GM18499 (cell line): ENCODE results near the gene SPRED3.

ENCODE experiments used
- ATAC-seq: cut with Tn5 transposase; IDR thresholded peaks from one replicate; pipeline ENCODE4 v1.9.1; 2021; ENCODE audit warnings: moderate number of reproducible peaks; ENCODE audit not compliant: insufficient read depth, unreplicated experiment

Gene SPRED3

DNA sequence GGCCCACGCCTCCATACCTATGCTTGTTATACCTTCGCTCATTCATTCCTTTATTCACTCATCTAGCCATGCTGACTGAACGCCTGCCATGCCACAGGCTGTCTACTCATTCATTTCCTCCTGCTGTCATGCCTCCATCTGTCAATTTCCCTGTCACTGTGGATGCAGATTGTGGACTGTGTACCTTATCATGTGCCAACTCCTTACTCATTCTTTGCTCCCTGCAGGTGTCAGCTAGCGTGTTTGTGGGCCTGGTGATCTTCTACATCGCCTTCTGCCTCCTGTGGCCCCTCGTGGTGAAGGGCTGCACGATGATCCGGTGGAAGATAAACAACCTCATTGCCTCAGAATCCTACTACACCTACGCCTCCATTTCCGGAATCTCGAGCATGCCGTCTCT, 18.2 kb upstream of the SPRED3 start:
- ATAC-seq, result no peak

DNA sequence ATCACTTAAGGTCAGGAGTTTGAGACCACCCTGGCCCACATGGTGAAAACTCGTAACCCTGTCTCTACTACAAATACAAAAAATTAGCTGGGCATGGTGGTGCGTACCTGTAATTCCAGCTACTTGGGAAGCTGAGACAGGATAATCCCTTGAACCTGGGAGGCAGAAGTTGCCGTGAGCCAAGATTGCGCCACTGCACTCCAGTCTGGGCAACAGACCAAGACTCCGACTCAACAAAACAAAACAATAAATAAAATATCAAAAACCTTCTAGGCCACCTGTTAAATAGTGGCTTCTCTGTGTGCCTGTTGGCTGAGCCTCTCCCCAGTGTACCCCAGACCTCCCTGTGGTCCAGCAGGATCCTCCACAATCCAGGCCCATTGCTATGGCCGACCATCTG, 17.4 kb upstream of the SPRED3 start:
- ATAC-seq, result no peak

DNA sequence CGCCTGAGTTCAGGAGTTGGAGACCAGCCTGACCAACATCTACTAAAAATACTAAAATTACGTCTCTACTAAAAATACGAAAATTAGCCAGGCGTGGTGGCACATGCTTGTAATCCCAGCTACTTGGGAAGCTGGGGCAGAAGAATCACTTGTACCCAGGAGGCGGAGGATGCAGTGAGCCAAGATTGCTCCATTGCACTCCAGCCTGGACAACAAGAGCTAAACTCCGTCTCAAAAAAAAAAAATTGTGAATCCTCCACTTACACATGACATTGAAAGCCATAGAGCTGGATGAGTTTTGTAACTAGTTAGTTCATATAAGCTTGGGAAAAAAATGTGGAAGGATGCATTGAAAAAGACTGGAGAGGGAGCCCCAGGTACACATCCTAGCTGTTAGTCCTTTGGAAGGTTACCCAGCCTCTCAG, 14.6 kb upstream of the SPRED3 start:
- no peak for ATAC-seq

DNA sequence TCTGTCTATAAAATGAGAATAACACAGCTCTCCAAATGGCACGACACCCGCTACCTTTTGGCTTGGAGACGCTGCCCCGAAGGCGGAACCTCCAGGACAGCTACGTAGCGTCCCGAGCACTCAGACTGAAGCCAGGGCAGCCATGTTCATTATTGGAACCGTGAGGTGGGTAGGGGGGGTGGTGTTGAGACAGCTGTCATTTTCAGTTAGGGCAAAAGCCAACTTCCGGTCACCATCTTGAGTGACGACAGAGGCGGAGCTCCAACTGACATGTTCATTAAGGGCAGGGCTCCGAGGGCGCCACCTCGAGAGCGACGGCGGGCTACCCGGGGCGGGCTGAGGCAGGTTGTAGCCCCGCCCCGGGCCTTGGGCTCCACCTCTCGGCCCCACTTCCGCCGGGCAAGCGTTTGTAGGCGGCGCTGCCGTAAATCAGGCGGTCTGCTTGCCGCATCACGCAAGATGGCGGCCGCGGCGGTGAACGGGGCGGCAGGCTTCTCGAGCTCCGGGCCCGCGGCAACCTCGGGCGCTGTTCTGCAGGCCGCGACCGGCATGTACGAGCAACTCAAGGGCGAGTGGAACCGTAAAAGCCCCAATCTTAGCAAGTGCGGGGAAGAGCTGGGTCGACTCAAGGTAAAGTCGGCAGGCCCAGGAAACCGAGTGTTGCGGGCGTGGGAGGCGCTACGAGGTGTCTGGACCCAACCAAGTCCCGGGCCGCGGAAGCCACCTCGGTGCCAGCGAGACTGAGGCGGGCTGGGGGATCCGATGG, 14.0 kb upstream of the SPRED3 start, which contains the start of gene PSMD8:
Gene PSMD8, plus strand, starts transcription at position 240 of the 766 bp plus-strand sequence. Its CDS starts 31 bp downstream, at position 271.
- peak; percentile 68 for ATAC-seq

DNA sequence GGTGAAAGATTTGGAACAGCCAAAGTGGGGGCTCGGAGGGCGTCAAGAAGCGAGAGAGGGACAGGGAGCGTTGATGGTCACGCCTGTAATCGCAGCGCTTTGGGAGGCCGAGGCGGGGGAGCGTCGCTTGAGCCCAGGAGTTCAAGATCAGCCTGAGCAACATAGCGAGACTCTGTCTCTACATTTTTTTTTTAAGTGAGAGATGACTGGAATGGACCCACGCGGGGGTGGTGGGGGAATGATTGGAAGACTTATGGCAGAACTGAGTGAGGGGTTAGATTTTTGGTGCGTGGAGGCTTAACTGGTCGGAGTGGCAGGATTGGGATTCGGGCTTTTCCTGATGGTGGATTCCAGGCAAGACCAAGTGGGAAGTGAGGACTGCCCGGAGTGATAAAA, 13.4 kb upstream of the SPRED3 start:
- no peak for ATAC-seq

DNA sequence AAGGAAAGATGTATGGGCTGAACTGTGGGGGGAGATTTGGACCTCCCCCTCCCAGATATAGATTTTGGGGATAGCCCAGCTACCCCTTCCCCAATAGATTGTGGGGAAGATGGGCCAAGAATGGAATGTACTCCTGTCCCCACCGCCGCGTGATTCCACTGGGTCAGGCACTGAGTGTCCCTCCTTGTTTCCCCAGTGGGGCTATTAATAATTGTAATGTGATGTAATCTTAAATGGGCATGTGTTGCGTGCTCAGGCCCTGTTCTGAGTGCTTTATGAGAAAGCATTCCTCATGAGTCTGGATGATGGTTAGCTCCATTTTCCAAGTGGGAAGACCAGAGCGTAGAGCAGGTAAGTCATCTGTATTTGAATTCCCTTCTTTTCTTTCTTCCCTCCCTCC, 12.7 kb upstream of the SPRED3 start:
- no peak for ATAC-seq

DNA sequence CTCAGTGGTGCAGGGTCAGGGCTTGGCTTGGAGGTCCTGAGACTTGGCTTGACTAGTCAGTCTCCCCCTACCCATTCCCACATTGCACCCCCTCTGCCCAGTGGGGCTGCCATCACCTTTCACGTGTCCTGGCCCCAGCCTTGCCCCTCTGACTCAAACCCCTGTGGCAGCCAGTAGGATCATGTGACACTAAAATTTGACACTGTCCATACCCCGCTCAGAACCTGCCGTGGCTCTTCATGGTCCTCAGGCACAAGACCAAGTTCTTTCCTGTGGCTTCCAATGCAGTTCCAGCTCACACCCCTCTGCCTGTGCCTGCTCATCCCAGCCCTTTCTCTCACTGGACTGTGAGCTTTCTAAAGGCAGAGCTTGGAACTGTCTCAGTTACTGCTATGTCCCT, 11.9 kb upstream of the SPRED3 start:
- no peak for ATAC-seq

DNA sequence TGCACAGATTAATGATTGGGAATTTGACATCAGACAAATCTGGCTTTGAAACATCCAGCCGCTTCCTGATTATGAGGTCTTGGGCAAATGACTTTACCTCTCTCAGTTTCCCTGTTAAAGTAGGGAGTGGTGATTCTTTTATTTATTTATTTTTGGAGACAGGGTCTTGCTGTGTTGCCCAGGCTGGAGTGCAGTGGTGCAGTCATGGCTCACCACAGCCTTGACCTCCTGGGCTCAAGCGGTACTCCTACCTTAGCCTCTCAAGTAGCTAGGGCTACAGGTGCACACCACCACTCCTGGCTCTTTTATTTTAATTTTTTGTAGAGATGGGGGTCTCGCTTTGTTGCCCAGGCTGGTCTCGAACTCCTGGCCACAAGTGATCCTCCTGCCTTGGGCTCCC, 11.4 kb upstream of the SPRED3 start:
- ATAC-seq, result no peak

DNA sequence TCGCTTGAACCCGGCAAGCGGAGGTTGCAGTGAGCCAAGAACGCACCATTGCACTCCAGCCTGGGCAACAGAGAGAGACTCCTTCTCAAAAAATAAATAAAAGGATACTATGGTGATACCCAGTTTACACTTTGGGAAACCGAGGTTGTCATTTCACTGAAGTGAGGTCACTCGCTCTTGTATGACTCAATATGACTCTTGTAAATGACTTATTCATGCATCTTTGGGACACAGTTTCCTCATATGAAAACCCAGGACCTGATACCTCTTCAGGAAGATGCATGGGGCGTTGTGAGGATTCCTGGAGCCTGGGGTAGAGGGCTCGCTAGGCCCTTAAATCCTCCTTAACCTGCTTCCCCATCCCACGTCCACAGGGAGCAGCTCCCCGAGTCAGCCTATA, 9.6 kb upstream of the SPRED3 start:
- ATAC-seq, result no peak

DNA sequence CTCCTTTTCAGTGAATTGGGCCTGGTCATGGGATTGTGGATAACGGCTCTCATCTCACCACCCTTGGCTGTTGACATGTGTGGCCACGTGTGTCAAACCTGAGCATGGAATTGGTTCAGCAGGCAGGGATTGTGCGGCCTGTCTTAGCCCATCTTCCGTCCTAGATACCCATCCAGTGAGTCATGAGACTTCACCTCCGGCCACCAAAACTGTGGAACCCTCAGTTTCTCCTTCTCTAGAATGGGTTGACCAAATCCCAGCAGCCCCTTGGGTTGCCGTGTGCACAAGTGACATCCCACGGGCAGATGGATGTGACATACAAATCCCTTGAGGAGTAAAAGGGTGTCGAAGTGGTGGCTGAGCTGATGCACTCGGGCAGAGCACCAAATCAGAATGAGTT, 7.4 kb upstream of the SPRED3 start:
- ATAC-seq, result no peak

DNA sequence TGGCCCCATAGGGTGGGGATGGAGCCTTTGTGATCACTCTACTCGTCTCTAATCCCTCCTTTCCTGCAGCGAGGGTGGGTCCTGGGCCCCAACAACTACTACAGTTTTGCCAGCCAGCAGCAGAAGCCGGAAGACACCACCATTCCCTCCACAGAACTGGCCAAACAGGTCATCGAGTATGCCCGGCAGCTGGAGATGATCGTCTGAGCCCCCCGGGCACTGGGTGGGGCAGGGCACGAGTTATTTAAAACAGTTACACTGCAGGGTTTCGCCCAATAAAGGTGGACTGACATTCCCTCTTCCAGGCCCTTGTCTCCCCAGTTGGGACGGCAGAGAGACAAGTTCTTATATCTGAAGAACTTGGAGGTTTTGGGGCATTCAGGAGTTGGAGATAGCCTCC, 5.3 kb upstream of the SPRED3 start:
- no peak for ATAC-seq

DNA sequence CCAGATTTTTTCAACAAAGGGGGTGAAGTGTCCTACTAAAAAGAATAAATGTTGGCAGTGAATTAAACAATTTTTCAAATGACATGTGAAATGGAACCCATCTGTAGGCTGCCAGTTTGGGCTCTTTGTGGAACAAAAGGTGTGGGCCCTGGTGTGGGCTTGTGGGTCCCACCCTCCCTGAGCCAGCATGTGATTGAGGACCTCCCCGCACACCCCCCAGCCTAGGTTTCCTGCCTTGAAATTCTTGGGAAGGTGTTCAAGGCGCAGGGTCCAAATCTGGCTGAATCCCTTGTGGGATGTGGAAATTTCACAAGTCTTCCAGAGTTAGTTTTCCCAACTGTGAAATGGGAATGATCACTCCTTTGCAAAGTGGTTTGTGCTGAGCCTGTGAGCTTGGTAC, 4.8 kb upstream of the SPRED3 start:
- ATAC-seq, result no peak

DNA sequence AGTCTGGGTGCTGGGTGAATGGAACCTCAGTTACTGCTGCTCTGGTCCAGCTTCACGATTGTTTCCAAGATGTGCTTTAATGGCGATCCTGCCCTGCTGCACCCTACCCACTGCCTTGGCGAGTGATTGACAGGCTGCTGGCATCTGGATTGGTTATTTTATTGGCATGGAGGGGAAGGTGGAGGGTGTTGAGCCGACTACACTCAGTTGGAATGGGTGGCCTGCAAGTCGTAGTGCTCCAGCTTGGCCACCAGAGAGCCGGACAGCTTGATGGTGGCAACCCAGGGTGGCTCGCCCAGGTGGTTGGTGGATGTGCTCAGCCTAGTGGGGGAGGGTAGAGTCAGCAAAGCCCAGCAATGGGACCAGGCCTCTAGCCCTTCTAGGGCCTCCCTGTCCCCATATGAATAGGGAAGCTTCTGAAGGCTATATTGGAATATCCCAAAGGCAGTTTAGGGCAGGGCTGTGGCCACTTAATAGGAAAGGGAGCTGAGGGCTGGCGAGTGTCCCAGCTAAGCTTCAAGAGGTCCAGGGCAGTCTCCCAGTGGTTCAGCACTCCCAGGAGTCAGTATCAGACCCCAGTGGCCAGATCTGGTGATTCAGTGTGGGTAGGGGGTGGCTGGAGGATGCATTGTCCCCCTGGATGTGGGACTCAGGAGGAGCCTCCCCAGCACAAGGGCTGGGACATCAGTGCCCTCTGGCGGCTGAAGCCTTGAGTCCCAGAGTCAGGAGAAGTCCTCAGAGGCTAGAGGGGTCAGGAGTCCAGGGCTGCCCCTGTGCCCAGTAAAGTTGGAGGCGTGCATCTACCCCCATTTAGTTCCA, 4.1 kb upstream of the SPRED3 start:
- no peak for ATAC-seq

DNA sequence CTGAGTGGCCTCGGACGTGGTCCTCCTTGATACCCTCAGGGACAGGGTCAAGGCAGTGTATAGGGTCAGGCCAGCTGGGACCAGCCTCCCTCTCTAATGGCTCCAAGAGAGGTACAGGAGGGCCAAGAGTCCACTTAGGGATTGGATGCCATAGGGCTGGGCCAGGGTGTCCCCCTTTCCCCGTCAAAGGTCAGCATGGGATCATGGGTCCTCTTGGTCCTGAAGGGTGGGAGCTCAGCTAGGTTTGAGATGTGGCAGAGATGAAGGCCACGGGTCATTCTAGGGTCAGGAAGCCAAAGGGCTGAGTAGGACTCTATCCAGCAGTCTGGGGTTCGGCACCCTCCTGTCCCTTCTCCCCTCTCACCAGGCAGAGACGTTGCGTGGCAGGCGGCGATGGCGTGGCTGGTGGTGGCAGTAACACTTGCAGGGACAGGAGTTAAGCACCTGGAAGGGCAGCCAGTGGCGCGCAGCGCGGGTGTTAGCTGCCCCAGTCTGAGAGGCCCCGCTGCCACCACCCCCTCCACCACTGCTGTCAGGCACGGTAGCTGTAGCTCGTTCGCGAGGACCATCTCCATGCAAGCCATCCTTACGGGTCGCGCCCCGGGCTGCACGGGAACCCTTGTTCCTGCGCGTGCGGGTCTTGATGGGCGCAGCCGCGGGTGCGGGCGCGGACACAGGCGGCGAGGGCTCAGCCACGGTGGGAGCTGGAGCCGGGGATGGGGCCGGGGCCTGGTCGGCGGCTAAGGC, 3.3 kb upstream of the SPRED3 start:
- ATAC-seq, result no peak

DNA sequence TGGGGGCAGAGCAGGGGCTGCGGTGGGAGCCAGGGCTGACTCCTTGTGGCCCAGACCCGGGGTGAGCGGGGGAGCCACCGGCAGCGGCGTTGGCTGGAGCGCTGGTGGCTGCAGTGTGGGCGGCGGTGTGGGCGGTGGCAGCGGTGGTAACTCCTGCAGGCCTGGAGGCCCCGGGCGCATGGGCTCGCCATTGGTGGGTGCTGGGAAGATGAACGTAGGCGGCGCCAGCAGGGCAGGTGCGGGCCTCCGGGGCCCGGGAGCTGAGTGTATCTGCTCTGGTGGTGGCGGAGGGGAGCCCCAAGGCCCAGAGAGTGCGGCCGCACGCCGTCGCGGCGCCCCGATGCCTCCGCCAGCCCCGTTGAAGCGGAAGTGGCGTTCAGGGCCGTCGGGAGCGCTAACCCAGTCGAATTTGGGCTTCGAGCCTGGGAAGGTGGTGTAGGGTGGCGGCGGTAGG, 2.7 kb upstream of the SPRED3 start:
- ATAC-seq, result no peak

DNA sequence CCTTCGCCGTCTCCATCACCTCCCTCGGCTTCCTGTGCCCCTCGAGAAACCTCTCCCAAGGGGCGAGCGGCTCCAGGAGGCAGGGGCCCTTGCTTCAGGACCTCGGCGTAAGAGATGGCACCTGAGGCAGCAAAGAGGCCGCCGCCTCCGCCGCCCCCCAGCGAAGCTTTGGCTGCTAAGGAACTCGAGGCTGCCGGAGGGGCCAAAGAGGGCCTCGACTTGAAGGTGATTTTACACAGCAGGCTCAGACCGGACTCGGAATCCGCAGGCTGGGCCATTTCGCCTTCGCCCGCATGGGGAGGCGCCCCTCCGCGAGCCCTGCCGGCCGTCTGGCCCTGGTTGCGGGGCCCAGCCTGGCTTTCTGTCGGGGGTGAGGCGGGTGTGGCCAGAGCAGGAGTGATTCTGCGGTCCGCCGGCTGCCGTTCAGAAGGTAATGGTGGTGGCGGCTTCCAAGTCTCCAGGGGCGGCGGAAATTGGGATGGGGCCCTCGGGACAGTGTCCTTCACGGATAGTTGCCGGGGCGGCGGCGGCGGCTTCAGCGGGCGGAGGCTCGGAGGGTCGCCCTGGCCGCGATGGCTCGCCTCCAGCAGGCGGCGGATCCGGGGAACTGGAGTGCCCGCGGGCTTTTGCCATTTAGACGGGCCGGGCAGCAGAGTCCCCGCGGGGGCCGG, 2.1 kb upstream of the SPRED3 start:
- no peak for ATAC-seq

DNA sequence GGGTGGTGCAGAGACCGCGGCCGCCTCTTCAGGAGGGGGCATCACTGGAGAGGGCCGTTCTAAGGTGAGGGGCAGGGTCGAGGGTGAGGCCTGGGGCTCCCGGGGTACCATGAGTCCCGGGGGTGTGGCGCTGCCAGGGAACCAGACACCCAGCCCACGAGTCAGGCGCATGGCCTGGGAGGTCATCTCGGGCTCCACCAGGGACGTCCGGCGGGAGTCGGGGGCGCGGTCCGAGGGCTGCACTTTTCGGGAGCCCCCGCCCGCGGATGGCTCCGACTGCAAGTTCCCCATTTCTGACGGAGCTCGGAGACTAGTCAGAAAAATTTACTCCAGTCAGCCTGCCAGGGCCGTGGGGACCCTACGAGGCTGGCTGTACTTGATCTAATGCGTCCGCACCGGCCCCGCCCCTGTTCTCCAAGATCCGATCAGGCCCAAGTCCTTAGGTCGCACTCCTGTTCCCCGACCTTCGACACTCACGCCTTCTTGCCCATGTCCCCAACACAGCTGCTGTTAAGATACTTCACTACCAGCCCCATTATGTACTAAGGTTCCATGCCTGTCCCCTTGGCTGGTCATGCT, 1.4 kb upstream of the SPRED3 start:
- ATAC-seq, result no peak

DNA sequence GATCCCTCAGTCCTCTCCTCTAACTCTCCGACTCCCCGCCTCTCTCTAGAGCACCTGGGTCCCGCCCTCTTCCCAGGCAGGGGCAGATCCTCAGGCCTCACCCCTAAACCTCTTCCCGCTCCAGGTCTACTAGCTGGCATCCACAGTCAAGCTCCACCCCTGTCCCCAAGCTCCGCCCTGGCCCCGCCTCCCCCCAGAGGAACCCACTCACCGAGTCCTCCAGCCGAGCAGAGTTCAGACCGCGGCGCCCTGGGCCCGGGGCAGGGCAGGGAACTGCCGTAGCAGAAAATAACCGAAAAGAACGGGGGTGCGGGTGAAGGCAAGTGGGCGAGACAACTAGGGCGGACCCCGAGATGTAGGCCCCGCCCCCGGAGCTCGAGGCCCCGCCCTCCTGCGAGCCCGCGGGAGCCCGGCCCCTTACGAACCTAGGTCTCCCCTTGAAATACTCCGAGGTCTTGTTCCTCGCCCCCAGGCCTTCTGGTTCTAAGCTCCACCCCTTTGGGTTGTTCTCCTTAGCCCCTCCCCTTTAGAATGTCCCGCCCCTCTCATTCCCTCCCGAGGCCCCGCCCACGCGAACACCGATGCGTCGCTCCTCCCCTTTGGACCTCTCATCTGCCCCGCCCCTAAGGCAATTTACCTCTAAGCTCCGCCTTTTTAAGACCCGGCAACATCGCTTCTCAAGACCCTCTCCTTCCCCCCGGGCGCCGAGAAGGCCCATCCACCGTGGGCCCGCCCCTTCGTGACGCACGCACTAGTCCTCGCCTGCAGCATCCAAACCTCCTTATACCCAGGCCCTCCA, 748 bp upstream of the SPRED3 start, which contains the start of gene GGN:
Gene GGN, minus strand, starts transcription at position 485 of the 799 bp plus-strand sequence. CDS start 773 bp downstream, outside the sequence.
- no peak for ATAC-seq
